K562 (cell line): ENCODE data around the gene RFNG. TPM values are rescaled to one million over a fixed set of nuclear protein-coding genes. Genes with fewer than 3 reads are reported as not detected.

Source experiments
- CTCF ChIP-seq, 3 experiments: IDR thresholded peaks in 2 of 3; conservative IDR thresholded peaks in 1 of 3; 2 replicates each; pipeline ENCODE4 v1.5.1; 2011 to 2012; ENCODE audit warnings: low read length in 3 of 3, mild to moderate bottlenecking in 3 of 3, control low read depth in 2 of 3, improper control_type of control experiment in 1 of 3, inconsistent platforms in 1 of 3, low read depth in 1 of 3, mixed read lengths in 1 of 3, moderate library complexity in 1 of 3; ENCODE audit not compliant: insufficient read depth in 2 of 3
- FOXP1 ChIP-seq: sonication (generic); formaldehyde crosslinking; IDR thresholded peaks from 2 replicates; pipeline ENCODE4 v1.8.0; 2022; ENCODE audit warnings: mild to moderate bottlenecking, missing genetic modification reagents
- HSF4 ChIP-seq: fragments of 250-450 bp; sonication (Bioruptor Pico); IDR thresholded peaks from 2 replicates; pipeline ENCODE4 v2.1.2; 2022; ENCODE audit warnings: mild to moderate bottlenecking, moderate library complexity, borderline replicate concordance
- L3MBTL2 ChIP-seq: fragments of 450-650 bp; IDR thresholded peaks from 2 replicates; pipeline ENCODE4 v1.6.1; 2016; ENCODE audit warnings: mild to moderate bottlenecking, moderate library complexity
- NKRF ChIP-seq: fragments of 450-650 bp; IDR thresholded peaks from 2 replicates; pipeline ENCODE4 v1.6.1; 2016; ENCODE audit warnings: borderline replicate concordance
- PCBP2 ChIP-seq: fragments of 200-400 bp; formaldehyde crosslinking; IDR thresholded peaks from 2 replicates; pipeline ENCODE4 v1.6.1; 2018; ENCODE audit warnings: low read length, low read depth, mild to moderate bottlenecking, moderate library complexity; ENCODE audit not compliant: poor library complexity, severe bottlenecking
- RAD51 ChIP-seq: fragments of 450-650 bp; IDR thresholded peaks from 2 replicates; pipeline ENCODE4 v1.7.1; 2016; ENCODE audit warnings: low read depth, mild to moderate bottlenecking, borderline replicate concordance
- SRSF3 ChIP-seq: fragments of 200-400 bp; formaldehyde crosslinking; IDR thresholded peaks from 2 replicates; pipeline ENCODE4 v1.6.1; 2016; ENCODE audit warnings: mild to moderate bottlenecking, low read length, moderate library complexity; ENCODE audit not compliant: insufficient read depth
- ZNF785 ChIP-seq: fragments of 250-450 bp; sonication (Bioruptor Pico); IDR thresholded peaks from 2 replicates; pipeline ENCODE4 v1.4.0; 2020; ENCODE audit warnings: mild to moderate bottlenecking
- ZNF79 ChIP-seq: fragments of 250-450 bp; sonication (Bioruptor Pico); IDR thresholded peaks from 2 replicates; pipeline ENCODE4 v1.4.0; 2020; ENCODE audit warnings: low read depth, mild to moderate bottlenecking, moderate library complexity
- polyA plus RNA-seq, 8 experiments: library from polyadenylated mRNA; depleted of rRNA in 4 of 8; stranded (reverse) in 5 of 8; unstranded in 3 of 8; fragments of >200 nt; fragmentation: Nextera tagmentation in 2 of 8; fragmentation: Illumina TruSeq in 1 of 8; extraction: Ambion mirVana in 2 of 8; extraction: Trizol in 1 of 8; gene quantifications; 2 replicates each; pipeline versions ENCODE4 v1.2.1 to v1.2.3, GENCODE V29; 2011 to 2014; ENCODE audit warnings: inconsistent platforms in 1 of 8, missing spikeins in 1 of 8
- total RNA-seq, 7 experiments: library from RNA; depleted of rRNA in 6 of 7; stranded (reverse); fragments of >200 nt in 6 of 7; fragmentation: Illumina TruSeq in 2 of 7; extraction: Trizol in 2 of 7; gene quantifications; 2 replicates each; pipeline versions ENCODE4 v1.2.1 to v1.2.3, GENCODE V29; 2011 to 2021; ENCODE audit warnings: low replicate concordance in 1 of 7
- TF ChIP-seq, protein P1 (sequence below): fragments of 250-450 bp; sonication (Bioruptor Pico); IDR thresholded peaks from 2 replicates; pipeline ENCODE4 v1.4.0; 2020
- TF ChIP-seq, protein P2 (sequence below): fragments of 250-450 bp; sonication (Bioruptor Pico); IDR thresholded peaks from 2 replicates; pipeline ENCODE4 v1.8.0; 2022; ENCODE audit warnings: inconsistent platforms, mild to moderate bottlenecking, moderate library complexity, borderline replicate concordance

Gene RFNG
- total and polyA plus RNA-seq, 9 of the 15 experiments (the other 6 are each of a cell fraction or from before 2014, with no cell fraction given) = 0.32 to 32.8 (median 9.5) TPM

DNA sequence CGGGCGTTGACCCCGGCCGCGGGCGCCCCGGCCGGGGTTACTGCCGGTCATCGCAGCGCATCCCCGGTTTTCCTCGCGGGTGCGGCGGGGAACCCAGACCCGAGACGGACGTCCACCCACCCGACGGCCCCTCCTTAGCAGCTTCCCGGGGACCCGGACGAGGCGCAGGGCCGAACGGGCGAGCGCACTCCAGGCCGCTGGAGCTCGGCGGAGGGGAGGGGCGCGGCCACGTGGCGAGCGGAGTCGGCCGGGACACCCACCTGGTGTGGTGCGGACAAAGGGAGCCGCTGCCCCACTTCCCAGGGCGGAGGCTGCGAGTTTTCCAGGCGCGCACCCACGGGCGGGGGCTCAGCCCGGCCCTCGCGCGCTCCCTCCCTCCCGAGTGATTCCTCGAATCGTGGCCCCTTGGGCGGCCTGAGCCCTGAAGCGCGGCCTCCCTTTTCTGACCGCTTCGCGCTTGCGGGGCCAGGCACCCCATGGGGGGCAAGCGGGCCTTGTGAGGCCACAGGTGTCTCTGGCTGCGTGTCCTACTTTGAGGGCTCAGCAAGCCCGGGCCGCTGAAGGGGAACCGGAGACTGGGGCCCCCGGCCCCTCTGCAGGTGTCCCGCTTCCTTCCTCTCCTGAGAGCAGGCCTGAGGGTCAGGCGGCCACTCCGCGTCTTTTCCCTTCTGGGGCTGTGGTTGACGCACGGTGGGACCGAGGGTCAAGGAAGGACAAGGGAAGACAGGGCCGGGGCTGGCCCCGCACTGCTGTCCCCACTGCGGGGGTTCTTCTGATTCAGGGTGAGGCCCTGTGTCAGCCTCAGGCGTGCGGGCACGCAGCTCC lies 47.5 kb upstream of the RFNG start (continued):
- TF ChIP-seq, protein P1, sequence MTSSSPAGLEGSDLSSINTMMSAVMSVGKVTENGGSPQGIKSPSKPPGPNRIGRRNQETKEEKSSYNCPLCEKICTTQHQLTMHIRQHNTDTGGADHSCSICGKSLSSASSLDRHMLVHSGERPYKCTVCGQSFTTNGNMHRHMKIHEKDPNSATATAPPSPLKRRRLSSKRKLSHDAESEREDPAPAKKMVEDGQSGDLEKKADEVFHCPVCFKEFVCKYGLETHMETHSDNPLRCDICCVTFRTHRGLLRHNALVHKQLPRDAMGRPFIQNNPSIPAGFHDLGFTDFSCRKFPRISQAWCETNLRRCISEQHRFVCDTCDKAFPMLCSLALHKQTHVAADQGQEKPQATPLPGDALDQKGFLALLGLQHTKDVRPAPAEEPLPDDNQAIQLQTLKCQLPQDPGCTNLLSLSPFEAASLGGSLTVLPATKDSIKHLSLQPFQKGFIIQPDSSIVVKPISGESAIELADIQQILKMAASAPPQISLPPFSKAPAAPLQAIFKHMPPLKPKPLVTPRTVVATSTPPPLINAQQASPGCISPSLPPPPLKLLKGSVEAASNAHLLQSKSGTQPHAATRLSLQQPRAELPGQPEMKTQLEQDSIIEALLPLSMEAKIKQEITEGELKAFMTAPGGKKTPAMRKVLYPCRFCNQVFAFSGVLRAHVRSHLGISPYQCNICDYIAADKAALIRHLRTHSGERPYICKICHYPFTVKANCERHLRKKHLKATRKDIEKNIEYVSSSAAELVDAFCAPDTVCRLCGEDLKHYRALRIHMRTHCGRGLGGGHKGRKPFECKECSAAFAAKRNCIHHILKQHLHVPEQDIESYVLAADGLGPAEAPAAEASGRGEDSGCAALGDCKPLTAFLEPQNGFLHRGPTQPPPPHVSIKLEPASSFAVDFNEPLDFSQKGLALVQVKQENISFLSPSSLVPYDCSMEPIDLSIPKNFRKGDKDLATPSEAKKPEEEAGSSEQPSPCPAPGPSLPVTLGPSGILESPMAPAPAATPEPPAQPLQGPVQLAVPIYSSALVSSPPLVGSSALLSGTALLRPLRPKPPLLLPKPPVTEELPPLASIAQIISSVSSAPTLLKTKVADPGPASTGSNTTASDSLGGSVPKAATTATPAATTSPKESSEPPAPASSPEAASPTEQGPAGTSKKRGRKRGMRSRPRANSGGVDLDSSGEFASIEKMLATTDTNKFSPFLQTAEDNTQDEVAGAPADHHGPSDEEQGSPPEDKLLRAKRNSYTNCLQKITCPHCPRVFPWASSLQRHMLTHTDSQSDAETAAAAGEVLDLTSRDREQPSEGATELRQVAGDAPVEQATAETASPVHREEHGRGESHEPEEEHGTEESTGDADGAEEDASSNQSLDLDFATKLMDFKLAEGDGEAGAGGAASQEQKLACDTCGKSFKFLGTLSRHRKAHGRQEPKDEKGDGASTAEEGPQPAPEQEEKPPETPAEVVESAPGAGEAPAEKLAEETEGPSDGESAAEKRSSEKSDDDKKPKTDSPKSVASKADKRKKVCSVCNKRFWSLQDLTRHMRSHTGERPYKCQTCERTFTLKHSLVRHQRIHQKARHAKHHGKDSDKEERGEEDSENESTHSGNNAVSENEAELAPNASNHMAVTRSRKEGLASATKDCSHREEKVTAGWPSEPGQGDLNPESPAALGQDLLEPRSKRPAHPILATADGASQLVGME (CRISPR knock-in tag) = no peak
- TF ChIP-seq RAD51 (0 out of 2 replicates have a peak, but pooled peaks have one; percentile 41), HSF4 (CRISPR knock-in tag) (no peak), ZNF785 (CRISPR knock-in tag) (no peak), PCBP2 (no peak), ZNF79 (no peak), CTCF (IDR thresholded peaks at IDR 0.05 in 2 of 3, conservative IDR thresholded peaks at IDR 0.05 in 1 of 3; ENCODE audit: insufficient read depth in 2 of 3, low read depth in 1 of 3, low read length in 3 of 3) (no peak), L3MBTL2 (peak; percentile 90), FOXP1 (CRISPR knock-in tag) (0 out of 2 replicates have a peak, but pooled peaks have one; percentile 39), SRSF3 (0 out of 2 replicates have a peak, but pooled peaks have one; percentile 37), NKRF (peak; percentile 50; the same call in 1 of the 2 replicates)
- TF ChIP-seq, protein P2, sequence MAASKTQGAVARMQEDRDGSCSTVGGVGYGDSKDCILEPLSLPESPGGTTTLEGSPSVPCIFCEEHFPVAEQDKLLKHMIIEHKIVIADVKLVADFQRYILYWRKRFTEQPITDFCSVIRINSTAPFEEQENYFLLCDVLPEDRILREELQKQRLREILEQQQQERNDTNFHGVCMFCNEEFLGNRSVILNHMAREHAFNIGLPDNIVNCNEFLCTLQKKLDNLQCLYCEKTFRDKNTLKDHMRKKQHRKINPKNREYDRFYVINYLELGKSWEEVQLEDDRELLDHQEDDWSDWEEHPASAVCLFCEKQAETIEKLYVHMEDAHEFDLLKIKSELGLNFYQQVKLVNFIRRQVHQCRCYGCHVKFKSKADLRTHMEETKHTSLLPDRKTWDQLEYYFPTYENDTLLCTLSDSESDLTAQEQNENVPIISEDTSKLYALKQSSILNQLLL (CRISPR knock-in tag) = no peak
